ENCODE results near the gene TMEM60. TPM values are rescaled to one million over a fixed set of nuclear protein-coding genes. Genes with fewer than 3 reads are reported as not detected.

The TMEM60 gene
- total and polyA plus RNA-seq, 10 of the 15 experiments (the other 5 are each of a cell fraction or from before 2014, with no cell fraction given) = 13.2 to 94.2 (median 30.2) TPM

DNA sequence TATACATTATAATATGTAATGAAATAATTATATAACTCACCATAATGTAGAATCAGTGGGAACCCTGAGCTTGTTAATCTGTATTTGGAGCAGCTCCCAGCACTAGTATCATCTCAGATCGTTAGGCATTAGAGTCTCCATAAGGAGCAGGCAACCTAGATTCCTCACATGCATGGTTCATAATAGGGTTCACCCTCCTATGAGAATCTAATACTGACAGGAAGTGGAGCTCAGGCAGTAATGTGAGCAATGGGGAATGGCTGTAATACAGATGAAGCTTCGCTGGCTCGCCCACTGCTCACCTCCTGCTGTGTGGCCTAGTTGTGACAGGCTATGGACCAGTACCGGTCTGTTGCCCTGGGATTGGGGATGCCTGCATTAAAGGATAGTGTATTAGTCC is 52.5 kb downstream of the TMEM60 start:
- ChIA-PET SMC1A (ENCODE audit: uncharacterized antibody, unreplicated experiment) (interaction anchor here (0.7 to 1.1 kb wide), 2 partner anchors 8 to 11 kb away, joined by 3 to 4 read pairs; no protein-coding TSS in a partner anchor), RAD21 (ENCODE audit: unreplicated experiment) (no interaction called here), CTCF (interaction anchor here (1.0 kb wide), 1 partner anchor 93 kb away, joined by 3 read pairs; no protein-coding TSS in a partner anchor), POLR2A (no interaction called here)
- H2AFZ ChIP-seq (ENCODE audit: control insufficient read depth, low read depth, low read length) = no peak overlapping the region
- no peak overlapping the region for H3K9ac ChIP-seq (ENCODE audit: control insufficient read depth, insufficient read depth, low read length)
- H3K4me3 ChIP-seq = no peak overlapping the region
- H3K79me2 ChIP-seq (ENCODE audit: control insufficient read depth, insufficient read depth, low read length) = no peaks in the 10 kb centered on the region; the same call in none of the 2 replicates
- no peaks in the 10 kb centered on the region for H3K4me1 ChIP-seq (ENCODE audit: control insufficient read depth, insufficient read depth, low read length)
- WGBS (ENCODE audit: insufficient coverage, insufficient replicate concordance, low lambda C conversion rate, missing lambda C conversion rate) = 88% methylated on average over 4 of the region's 4 CpGs
- intact Hi-C loops (cut with micrococcal nuclease; ENCODE audit: unreplicated experiment) (no loop called here), in situ Hi-C loops (cut with MboI) (no loop called here)
- no peak overlapping the region for H3K4me2 ChIP-seq (ENCODE audit: control insufficient read depth, insufficient read depth)
- no TSS peak for BruUV-seq (replicated peaks)
- no peaks in the 10 kb centered on the region for H3K9me3 ChIP-seq (replicated peaks; ENCODE audit: control insufficient read depth, insufficient read depth, low read length)
- H3K27ac ChIP-seq (ENCODE audit: control insufficient read depth, insufficient read depth) = no peak overlapping the region
- TF ChIP-seq JUND (IDR thresholded peaks at IDR 0.05; ENCODE audit: low read depth, low read length) = no peak
- TF ChIP-seq KLF5 (IDR thresholded peaks at IDR 0.05; ENCODE audit: partially characterized antibody) = no peak
- no peak for TF ChIP-seq NFYB (IDR thresholded peaks at IDR 0.05; ENCODE audit: insufficient read depth, low read depth, low read length)
- no peak for TF ChIP-seq KAT2A (conservative IDR thresholded peaks at IDR 0.05; ENCODE audit: control insufficient read depth, low read depth, low read length)
- TF ChIP-seq, protein P1, sequence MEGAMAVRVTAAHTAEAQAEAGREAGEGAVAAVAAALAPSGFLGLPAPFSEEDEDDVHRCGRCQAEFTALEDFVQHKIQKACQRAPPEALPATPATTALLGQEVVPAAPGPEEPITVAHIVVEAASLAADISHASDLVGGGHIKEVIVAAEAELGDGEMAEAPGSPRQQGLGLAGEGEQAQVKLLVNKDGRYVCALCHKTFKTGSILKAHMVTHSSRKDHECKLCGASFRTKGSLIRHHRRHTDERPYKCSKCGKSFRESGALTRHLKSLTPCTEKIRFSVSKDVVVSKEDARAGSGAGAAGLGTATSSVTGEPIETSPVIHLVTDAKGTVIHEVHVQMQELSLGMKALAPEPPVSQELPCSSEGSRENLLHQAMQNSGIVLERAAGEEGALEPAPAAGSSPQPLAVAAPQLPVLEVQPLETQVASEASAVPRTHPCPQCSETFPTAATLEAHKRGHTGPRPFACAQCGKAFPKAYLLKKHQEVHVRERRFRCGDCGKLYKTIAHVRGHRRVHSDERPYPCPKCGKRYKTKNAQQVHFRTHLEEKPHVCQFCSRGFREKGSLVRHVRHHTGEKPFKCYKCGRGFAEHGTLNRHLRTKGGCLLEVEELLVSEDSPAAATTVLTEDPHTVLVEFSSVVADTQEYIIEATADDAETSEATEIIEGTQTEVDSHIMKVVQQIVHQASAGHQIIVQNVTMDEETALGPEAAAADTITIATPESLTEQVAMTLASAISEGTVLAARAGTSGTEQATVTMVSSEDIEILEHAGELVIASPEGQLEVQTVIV (IDR thresholded peaks at IDR 0.05; ENCODE audit: borderline replicate concordance, partially characterized antibody) = no peak
- no peak for TF ChIP-seq EED (IDR thresholded peaks at IDR 0.05; ENCODE audit: low read depth)
- TF ChIP-seq SREBF1 (IDR thresholded peaks at IDR 0.05; ENCODE audit: low read length) = no peak
- no peak for TF ChIP-seq TAF1 (IDR thresholded peaks at IDR 0.05; ENCODE audit: borderline replicate concordance, low read depth, low read length)
- TF ChIP-seq, protein P2, sequence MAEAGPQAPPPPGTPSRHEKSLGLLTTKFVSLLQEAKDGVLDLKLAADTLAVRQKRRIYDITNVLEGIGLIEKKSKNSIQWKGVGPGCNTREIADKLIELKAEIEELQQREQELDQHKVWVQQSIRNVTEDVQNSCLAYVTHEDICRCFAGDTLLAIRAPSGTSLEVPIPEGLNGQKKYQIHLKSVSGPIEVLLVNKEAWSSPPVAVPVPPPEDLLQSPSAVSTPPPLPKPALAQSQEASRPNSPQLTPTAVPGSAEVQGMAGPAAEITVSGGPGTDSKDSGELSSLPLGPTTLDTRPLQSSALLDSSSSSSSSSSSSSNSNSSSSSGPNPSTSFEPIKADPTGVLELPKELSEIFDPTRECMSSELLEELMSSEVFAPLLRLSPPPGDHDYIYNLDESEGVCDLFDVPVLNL (IDR thresholded peaks at IDR 0.05; ENCODE audit: low read depth, low read length) = no peak
- TF ChIP-seq, protein P3, sequence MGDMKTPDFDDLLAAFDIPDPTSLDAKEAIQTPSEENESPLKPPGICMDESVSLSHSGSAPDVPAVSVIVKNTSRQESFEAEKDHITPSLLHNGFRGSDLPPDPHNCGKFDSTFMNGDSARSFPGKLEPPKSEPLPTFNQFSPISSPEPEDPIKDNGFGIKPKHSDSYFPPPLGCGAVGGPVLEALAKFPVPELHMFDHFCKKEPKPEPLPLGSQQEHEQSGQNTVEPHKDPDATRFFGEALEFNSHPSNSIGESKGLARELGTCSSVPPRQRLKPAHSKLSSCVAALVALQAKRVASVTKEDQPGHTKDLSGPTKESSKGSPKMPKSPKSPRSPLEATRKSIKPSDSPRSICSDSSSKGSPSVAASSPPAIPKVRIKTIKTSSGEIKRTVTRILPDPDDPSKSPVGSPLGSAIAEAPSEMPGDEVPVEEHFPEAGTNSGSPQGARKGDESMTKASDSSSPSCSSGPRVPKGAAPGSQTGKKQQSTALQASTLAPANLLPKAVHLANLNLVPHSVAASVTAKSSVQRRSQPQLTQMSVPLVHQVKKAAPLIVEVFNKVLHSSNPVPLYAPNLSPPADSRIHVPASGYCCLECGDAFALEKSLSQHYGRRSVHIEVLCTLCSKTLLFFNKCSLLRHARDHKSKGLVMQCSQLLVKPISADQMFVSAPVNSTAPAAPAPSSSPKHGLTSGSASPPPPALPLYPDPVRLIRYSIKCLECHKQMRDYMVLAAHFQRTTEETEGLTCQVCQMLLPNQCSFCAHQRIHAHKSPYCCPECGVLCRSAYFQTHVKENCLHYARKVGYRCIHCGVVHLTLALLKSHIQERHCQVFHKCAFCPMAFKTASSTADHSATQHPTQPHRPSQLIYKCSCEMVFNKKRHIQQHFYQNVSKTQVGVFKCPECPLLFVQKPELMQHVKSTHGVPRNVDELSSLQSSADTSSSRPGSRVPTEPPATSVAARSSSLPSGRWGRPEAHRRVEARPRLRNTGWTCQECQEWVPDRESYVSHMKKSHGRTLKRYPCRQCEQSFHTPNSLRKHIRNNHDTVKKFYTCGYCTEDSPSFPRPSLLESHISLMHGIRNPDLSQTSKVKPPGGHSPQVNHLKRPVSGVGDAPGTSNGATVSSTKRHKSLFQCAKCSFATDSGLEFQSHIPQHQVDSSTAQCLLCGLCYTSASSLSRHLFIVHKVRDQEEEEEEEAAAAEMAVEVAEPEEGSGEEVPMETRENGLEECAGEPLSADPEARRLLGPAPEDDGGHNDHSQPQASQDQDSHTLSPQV (IDR thresholded peaks at IDR 0.05) = no peak
- TF ChIP-seq POU2F2 (IDR thresholded peaks at IDR 0.05; ENCODE audit: borderline replicate concordance, low read depth, low read length) = no peak
- no peak for TF ChIP-seq NFYA (IDR thresholded peaks at IDR 0.05; ENCODE audit: borderline replicate concordance, low read depth, low read length)
- TF ChIP-seq MYB (IDR thresholded peaks at IDR 0.05; ENCODE audit: borderline replicate concordance, low read depth, low read length) = no peak
- no peak for TF ChIP-seq NR2F1 (conservative IDR thresholded peaks at IDR 0.05)
- TF ChIP-seq ZNF217 (IDR thresholded peaks at IDR 0.05) = no peak
- TF ChIP-seq STAT3 (IDR thresholded peaks at IDR 0.05; ENCODE audit: low read depth, low read length) = no peak
- TF ChIP-seq ZNF622 (IDR thresholded peaks at IDR 0.05) = no peak
- no peak for TF ChIP-seq ZNF384 (IDR thresholded peaks at IDR 0.05; ENCODE audit: borderline replicate concordance, low read depth, low read length)
- TF ChIP-seq TCF3 (IDR thresholded peaks at IDR 0.05; ENCODE audit: borderline replicate concordance, insufficient read depth, low read depth, low read length) = no peak
- H3K27me3 ChIP-seq (replicated peaks in 1 of 2; ENCODE audit: control insufficient read depth in 2 of 2, insufficient read depth in 2 of 2, low read length in 1 of 2) = no peaks in the 10 kb centered on the region
- DNase-seq (ENCODE audit: low read depth, low spot score) = no peak
- ATAC-seq = no peak
- H4K20me1 ChIP-seq (ENCODE audit: control insufficient read depth, insufficient read depth) = no peaks in the 10 kb centered on the region
- no peak for FAIRE-seq
- H3K36me3 ChIP-seq (ENCODE audit: control insufficient read depth in 2 of 2, insufficient read depth in 2 of 2, low read length in 1 of 2) = peaks cover 3 to 6% of the 10 kb centered on the region in 2 experiments; a peak in 1 of 4 replicates
